HL-60 (cell line): ENCODE data around the gene FAM170B.

ENCODE experiments used
- CTCF ChIP-seq: IDR thresholded peaks from one replicate; pipeline ENCODE4 v1.5.1; 2011; ENCODE audit warnings: low read length, control low read depth, inconsistent platforms; ENCODE audit not compliant: insufficient read depth
- POLR2AphosphoS5 ChIP-seq: IDR thresholded peaks from 2 replicates; pipeline ENCODE4 v1.6.1; 2012; ENCODE audit warnings: low read depth
- REST ChIP-seq: IDR thresholded peaks from 2 replicates; pipeline ENCODE4 v1.6.1; 2012; ENCODE audit warnings: low read depth; ENCODE audit not compliant: insufficient replicate concordance
- SPI1 ChIP-seq: IDR thresholded peaks from 2 replicates; pipeline ENCODE4 v1.6.1; 2012; ENCODE audit warnings: low read depth, mild to moderate bottlenecking, borderline replicate concordance

GRCh38 chr10:49099046-49099445, 34.8 kb downstream of the FAM170B start:
- TF ChIP-seq CTCF (no peak), REST (no peak), SPI1 (no peak), POLR2AphosphoS5 (no peak)
